Fibroblast of lung (primary cell): ENCODE data around the gene FHOD3. TPM values are rescaled to one million over a fixed set of nuclear protein-coding genes. Genes with fewer than 3 reads are reported as not detected.

Experiments used
- DNase-seq, 2 donors: peaks; one replicate each; pipeline versions ENCODE4 v3.0.0 to v3.0.0-alpha.2; 2010; ENCODE audit warnings: low read depth in 2 of 2
- H2AFZ ChIP-seq: 2 replicates; pipeline ENCODE4 v1.5.1; 2012; ENCODE audit warnings: low read length, control low read depth, inconsistent platforms
- H3K27ac ChIP-seq: 2 replicates; pipeline ENCODE4 v1.5.1; 2011; ENCODE audit warnings: low read length, control low read depth; ENCODE audit not compliant: insufficient read depth
- H3K27me3 ChIP-seq: 2 replicates; pipeline ENCODE4 v1.5.1; 2011; ENCODE audit warnings: mild to moderate bottlenecking, low read length; ENCODE audit not compliant: control insufficient read depth, insufficient read depth
- H3K36me3 ChIP-seq: 2 replicates; pipeline ENCODE4 v1.5.1; 2011; ENCODE audit warnings: low read length; ENCODE audit not compliant: control insufficient read depth, insufficient read depth
- H3K4me1 ChIP-seq: 2 replicates; pipeline ENCODE4 v1.5.1; 2011; ENCODE audit warnings: low read length; ENCODE audit not compliant: control insufficient read depth, insufficient read depth; ENCODE audit errors: extremely low read depth
- H3K4me2 ChIP-seq: 2 replicates; pipeline ENCODE4 v1.5.1; 2011; ENCODE audit warnings: low read length, control low read depth; ENCODE audit not compliant: insufficient read depth; ENCODE audit errors: extremely low read depth
- H3K4me3 ChIP-seq, 4 experiments: fragments of 200-600 bp in 1 of 4; sonication (generic) in 1 of 4; replicated peaks in 1 of 4; 2 replicates each; pipeline ENCODE4 v1.5.1; 2011 to 2016; ENCODE audit warnings: low read length in 4 of 4, low read depth in 3 of 4, mild to moderate bottlenecking in 3 of 4, control low read depth in 2 of 4, inconsistent platforms in 1 of 4, mixed read lengths in 1 of 4; ENCODE audit not compliant: insufficient read depth in 1 of 4; ENCODE audit errors: control extremely low read depth in 1 of 4
- H3K79me2 ChIP-seq: 2 replicates; pipeline ENCODE4 v1.5.1; 2012; ENCODE audit warnings: mild to moderate bottlenecking, low read length, inconsistent platforms; ENCODE audit not compliant: control insufficient read depth, insufficient read depth
- H3K9ac ChIP-seq: 2 replicates; pipeline ENCODE4 v1.5.1; 2011; ENCODE audit warnings: mild to moderate bottlenecking, low read length, control low read depth; ENCODE audit not compliant: insufficient read depth
- H3K9me3 ChIP-seq: 2 replicates; pipeline ENCODE4 v1.5.1; 2012; ENCODE audit warnings: low read depth, low read length; ENCODE audit not compliant: control insufficient read depth, insufficient read depth
- H4K20me1 ChIP-seq: 2 replicates; pipeline ENCODE4 v1.5.1; 2011; ENCODE audit warnings: low read length; ENCODE audit not compliant: control insufficient read depth, insufficient read depth; ENCODE audit errors: extremely low read depth
- EZH2 ChIP-seq: IDR thresholded peaks from 2 replicates; pipeline ENCODE4 v1.5.1; 2012; ENCODE audit warnings: low read length, control low read depth, mild to moderate bottlenecking; ENCODE audit errors: missing control alignments
- polyA plus RNA-seq, 2 donors: library from polyadenylated mRNA; depleted of rRNA in 1 of 2; stranded (reverse) in 1 of 2; unstranded in 1 of 2; fragments of >200 nt; gene quantifications; 2 replicates each; pipeline ENCODE4 v1.2.1, GENCODE V29; 2011 to 2012; ENCODE audit warnings: missing spikeins in 1 of 2
- total RNA-seq: library from RNA; depleted of rRNA; stranded (reverse); fragments of >200 nt; gene quantifications from 2 replicates; pipeline ENCODE4 v1.2.1, GENCODE V29; 2014
- TF ChIP-seq, protein P1 (sequence below), 2 donors: IDR thresholded peaks in 1 of 2; conservative IDR thresholded peaks in 1 of 2; 1 replicate in 1 of 2; 2 replicates in 1 of 2; pipeline ENCODE4 v1.5.1; 2011 to 2012; ENCODE audit warnings: low read length in 2 of 2, control low read depth in 1 of 2, inconsistent platforms in 1 of 2, low read depth in 1 of 2, mild to moderate bottlenecking in 1 of 2

FHOD3 gene
- total and polyA plus RNA-seq, 2 donors (not counting 1 experiment from before 2014, with no cell fraction given) = 16.1 to 28.2 TPM

GRCh38 chr18:36667811-36668210 lies 370.3 kb downstream of the FHOD3 start:
- H3K4me2 ChIP-seq = no peak overlapping the region
- H3K36me3 ChIP-seq = no peaks in the 10 kb centered on the region
- TF ChIP-seq EZH2 = no peak
- TF ChIP-seq, protein P1, sequence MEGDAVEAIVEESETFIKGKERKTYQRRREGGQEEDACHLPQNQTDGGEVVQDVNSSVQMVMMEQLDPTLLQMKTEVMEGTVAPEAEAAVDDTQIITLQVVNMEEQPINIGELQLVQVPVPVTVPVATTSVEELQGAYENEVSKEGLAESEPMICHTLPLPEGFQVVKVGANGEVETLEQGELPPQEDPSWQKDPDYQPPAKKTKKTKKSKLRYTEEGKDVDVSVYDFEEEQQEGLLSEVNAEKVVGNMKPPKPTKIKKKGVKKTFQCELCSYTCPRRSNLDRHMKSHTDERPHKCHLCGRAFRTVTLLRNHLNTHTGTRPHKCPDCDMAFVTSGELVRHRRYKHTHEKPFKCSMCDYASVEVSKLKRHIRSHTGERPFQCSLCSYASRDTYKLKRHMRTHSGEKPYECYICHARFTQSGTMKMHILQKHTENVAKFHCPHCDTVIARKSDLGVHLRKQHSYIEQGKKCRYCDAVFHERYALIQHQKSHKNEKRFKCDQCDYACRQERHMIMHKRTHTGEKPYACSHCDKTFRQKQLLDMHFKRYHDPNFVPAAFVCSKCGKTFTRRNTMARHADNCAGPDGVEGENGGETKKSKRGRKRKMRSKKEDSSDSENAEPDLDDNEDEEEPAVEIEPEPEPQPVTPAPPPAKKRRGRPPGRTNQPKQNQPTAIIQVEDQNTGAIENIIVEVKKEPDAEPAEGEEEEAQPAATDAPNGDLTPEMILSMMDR (conservative IDR thresholded peaks at IDR 0.05 in 1 of 2, IDR thresholded peaks at IDR 0.05 in 1 of 2; ENCODE audit: low read depth in 1 of 2, low read length in 2 of 2) = no peak
- H3K9me3 ChIP-seq = no peaks in the 10 kb centered on the region
- no peaks in the 10 kb centered on the region for H3K27me3 ChIP-seq
- no peak overlapping the region for H2AFZ ChIP-seq
- H3K4me1 ChIP-seq = no peaks in the 10 kb centered on the region
- no peaks in the 10 kb centered on the region for H3K79me2 ChIP-seq
- no peak for DNase-seq
- H3K9ac ChIP-seq = no peak overlapping the region
- H4K20me1 ChIP-seq = no peaks in the 10 kb centered on the region
- no peak overlapping the region for H3K27ac ChIP-seq
- H3K4me3 ChIP-seq = no peak overlapping the region

DNA sequence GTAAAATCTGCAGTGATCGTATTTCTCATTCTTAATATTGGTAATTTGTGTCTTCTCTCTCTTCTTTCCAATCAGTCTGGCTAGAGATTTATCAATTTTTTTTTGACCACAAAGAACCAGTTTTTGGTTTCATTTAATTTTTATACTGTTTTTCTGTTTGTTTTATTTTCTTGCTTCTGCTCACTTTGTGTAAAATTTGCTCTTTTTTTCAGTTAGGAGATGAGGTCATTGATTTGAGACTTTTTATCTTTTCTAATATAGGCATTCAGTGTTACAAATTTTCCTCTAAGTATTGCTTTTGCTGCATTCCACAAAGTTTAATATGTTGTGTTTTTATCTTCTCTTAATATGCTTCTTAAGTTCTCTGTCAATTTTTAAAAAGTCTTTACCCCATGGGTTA lies 370.8 kb downstream of the FHOD3 start:
- no peaks in the 10 kb centered on the region for H3K27me3 ChIP-seq
- no peak overlapping the region for H3K27ac ChIP-seq
- H3K36me3 ChIP-seq = no peaks in the 10 kb centered on the region
- no peaks in the 10 kb centered on the region for H4K20me1 ChIP-seq
- no peak overlapping the region for H2AFZ ChIP-seq
- no peaks in the 10 kb centered on the region for H3K4me1 ChIP-seq
- no peaks in the 10 kb centered on the region for H3K79me2 ChIP-seq
- no peak overlapping the region for H3K9ac ChIP-seq
- DNase-seq = no peak
- H3K4me2 ChIP-seq = no peak overlapping the region
- H3K9me3 ChIP-seq = no peaks in the 10 kb centered on the region
- no peak overlapping the region for H3K4me3 ChIP-seq
- no peak for TF ChIP-seq EZH2
- TF ChIP-seq, protein P1 (conservative IDR thresholded peaks at IDR 0.05 in 1 of 2, IDR thresholded peaks at IDR 0.05 in 1 of 2; ENCODE audit: low read depth in 1 of 2, low read length in 2 of 2) = no peak

DNA sequence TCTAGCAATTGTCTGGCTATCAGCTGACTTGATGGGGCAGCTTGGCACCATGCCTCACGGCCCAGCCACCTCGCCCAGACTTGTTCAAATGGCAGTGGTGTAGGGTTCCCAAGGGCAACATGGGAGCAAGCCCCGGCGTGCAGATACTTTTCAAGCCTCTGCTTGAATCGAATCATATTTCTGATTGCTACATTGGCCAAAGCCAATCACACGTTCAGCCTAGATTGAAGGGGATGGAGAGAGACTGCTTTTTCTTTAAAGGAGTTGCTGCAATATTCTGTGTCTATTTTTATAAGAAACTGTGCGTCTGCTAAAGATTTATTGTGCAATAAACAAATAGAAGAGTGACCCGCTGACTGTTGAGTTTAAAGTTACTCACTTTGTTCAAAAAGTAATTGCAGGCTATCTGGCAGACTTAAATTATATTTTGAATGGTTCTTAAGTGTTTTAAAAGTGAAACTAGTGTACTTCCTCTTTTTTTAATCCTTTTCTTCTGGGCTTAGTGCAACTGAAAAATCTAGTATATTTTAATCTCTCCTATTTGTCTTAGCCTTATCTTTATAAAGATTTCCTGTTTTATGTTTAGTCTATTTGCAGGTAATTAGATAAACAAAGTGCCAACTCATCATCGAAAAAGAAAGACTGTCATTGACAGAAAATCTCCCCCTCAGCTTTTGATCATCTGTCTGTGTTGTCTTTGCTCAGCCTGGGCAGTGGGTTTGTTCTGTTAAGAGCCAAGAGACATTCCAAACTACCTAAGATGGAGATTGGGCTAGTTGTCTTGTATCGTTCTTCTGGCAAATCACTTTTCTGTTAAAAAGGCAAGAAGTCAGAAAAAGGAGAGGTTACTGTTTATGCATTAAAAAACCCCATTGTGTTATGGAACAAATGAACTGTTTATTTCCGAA lies 375.2 kb downstream of the FHOD3 start:
- Histone ChIP-seq H3K9me3 (no peaks in the 10 kb centered on the region), H3K79me2 (no peaks in the 10 kb centered on the region), H3K4me2 (peak overlapping the region; percentile 84), H4K20me1 (no peaks in the 10 kb centered on the region), H3K4me1 (no peaks in the 10 kb centered on the region), H3K9ac (no peak overlapping the region), H3K27ac (peak overlapping the region; percentile 38), H3K4me3 (peak overlapping the region; percentile 2 to 59 (median 34)), H3K36me3 (no peaks in the 10 kb centered on the region), H3K27me3 (no peaks in the 10 kb centered on the region), H2AFZ (peak overlapping the region; percentile 73)
- peak; percentile 47 to 73 for DNase-seq
- TF ChIP-seq, protein P1 (conservative IDR thresholded peaks at IDR 0.05 in 1 of 2, IDR thresholded peaks at IDR 0.05 in 1 of 2; ENCODE audit: low read depth in 1 of 2, low read length in 2 of 2) = no peak
- TF ChIP-seq EZH2 = no peak
